ENCODE measurements around the gene SND1.

The SND1 gene

DNA sequence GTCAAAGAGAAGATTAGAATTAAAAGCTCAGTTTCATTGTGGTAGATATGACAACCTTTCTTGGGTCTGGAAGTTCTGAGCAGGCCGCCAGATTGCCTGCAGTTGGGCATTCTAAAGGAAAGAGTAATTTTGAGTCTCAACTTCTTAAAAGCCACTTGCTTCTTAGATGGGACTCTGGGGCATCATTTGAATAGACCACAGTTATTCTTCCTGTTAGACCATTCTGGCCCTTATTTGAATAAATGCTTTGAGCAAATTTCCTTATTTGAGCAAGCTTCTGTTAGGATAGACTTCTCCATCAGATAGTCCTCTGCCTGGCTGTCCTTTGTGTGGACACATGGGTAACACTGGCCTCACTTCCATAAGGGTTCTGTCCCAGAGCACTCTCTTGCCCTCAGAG is 40.2 kb downstream of the SND1 start:
- DNase-seq (ENCODE audit: low spot score) = no peak
- TF ChIP-seq, protein P1, sequence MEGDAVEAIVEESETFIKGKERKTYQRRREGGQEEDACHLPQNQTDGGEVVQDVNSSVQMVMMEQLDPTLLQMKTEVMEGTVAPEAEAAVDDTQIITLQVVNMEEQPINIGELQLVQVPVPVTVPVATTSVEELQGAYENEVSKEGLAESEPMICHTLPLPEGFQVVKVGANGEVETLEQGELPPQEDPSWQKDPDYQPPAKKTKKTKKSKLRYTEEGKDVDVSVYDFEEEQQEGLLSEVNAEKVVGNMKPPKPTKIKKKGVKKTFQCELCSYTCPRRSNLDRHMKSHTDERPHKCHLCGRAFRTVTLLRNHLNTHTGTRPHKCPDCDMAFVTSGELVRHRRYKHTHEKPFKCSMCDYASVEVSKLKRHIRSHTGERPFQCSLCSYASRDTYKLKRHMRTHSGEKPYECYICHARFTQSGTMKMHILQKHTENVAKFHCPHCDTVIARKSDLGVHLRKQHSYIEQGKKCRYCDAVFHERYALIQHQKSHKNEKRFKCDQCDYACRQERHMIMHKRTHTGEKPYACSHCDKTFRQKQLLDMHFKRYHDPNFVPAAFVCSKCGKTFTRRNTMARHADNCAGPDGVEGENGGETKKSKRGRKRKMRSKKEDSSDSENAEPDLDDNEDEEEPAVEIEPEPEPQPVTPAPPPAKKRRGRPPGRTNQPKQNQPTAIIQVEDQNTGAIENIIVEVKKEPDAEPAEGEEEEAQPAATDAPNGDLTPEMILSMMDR (IDR thresholded peaks at IDR 0.05; ENCODE audit: extremely low read depth, insufficient read depth, missing control alignments) = no peak
- in situ Hi-C loops (cut with MboI; ENCODE audit: low pct_unique_long_range_greater_than_20kb, low sequenced_read_pairs, unreplicated experiment) = no loop called here

DNA sequence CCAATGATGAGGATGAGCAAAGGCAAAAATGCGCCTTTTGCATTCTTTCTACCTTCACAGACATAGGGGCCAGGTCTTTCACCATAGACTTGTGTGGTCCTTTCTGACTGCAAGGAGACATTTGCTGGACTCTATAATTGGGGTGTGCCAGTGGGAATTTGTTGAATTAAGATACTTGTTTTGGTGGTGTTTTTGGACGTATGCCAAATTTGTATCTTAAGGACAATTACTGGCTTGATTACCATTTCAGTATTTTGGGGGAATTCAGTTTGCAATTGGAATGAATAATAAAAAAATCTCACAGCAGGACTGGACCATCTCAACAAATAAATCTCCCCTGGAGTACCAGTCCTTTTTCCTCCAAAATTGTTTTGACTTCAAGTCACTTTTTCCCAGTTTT is 47.9 kb downstream of the SND1 start:
- in situ Hi-C loops (cut with MboI; ENCODE audit: low pct_unique_long_range_greater_than_20kb, low sequenced_read_pairs, unreplicated experiment) = loop anchor here (25.0 kb wide), 2 partner anchors 337 to 512 kb away; partner anchors contain the start of gene LRRC4
- no peak for DNase-seq (ENCODE audit: low spot score)
- TF ChIP-seq, protein P1 (IDR thresholded peaks at IDR 0.05; ENCODE audit: extremely low read depth, insufficient read depth, missing control alignments) = no peak

DNA sequence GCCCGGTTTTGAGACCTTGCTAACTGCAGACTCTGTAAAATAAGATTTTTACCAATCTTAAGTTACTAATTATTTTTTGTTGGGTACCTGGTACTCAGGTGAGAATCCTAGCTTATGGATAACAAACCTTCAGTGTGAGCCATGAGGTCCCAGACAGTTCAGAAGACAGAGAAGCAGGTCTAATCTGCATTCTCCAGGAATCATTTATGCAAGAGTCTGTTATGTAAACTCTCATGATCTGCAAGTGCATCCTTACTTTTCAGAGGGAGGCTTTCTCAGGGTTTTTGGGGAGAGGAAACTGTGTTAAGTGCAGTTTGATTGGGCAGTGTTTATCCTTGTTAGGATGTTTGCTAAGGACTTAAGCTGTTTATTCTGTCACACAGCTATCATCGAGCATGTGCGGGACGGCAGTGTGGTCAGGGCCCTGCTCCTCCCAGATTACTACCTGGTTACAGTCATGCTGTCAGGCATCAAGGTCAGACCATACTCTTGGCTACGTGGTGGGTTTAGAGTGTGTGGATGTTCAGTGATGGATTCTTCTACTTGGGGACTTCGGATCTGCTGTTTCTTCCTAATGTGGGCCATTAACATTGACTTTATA is 50.2 kb downstream of the SND1 start:
- in situ Hi-C loops (cut with MboI; ENCODE audit: low pct_unique_long_range_greater_than_20kb, low sequenced_read_pairs, unreplicated experiment) = loop anchor here (25.0 kb wide), 2 partner anchors 335 to 510 kb away; partner anchors contain the start of gene LRRC4
- no peak for DNase-seq (ENCODE audit: low spot score)
- TF ChIP-seq, protein P1 (IDR thresholded peaks at IDR 0.05; ENCODE audit: extremely low read depth, insufficient read depth, missing control alignments) = no peak

DNA sequence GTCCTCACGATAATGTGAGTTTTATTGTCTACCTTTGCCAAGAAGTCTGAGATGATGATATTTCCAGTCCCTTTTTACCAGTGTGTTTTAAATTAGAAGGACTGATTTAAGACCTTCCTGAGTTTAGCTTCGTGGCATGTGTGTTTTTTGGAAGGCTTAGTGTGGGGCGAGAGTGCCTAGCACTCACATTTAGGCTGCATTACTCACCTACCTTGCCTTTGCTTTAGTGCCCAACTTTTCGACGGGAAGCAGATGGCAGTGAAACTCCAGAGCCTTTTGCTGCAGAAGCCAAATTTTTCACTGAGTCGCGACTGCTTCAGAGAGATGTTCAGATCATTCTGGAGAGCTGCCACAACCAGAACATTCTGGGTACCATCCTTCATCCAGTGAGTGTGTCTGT is 50.9 kb downstream of the SND1 start:
- in situ Hi-C loops (cut with MboI; ENCODE audit: low pct_unique_long_range_greater_than_20kb, low sequenced_read_pairs, unreplicated experiment) = loop anchor here (25.0 kb wide), 2 partner anchors 334 to 509 kb away; partner anchors contain the start of gene LRRC4
- TF ChIP-seq, protein P1 (IDR thresholded peaks at IDR 0.05; ENCODE audit: extremely low read depth, insufficient read depth, missing control alignments) = no peak
- no peak for DNase-seq (ENCODE audit: low spot score)

GRCh38 chr7:127704211-127704610 is 52.2 kb downstream of the SND1 start:
- in situ Hi-C loops (cut with MboI; ENCODE audit: low pct_unique_long_range_greater_than_20kb, low sequenced_read_pairs, unreplicated experiment) = loop anchor here (25.0 kb wide), 2 partner anchors 333 to 508 kb away; partner anchors contain the start of gene LRRC4
- DNase-seq (ENCODE audit: low spot score) = no peak
- TF ChIP-seq, protein P1 (IDR thresholded peaks at IDR 0.05; ENCODE audit: extremely low read depth, insufficient read depth, missing control alignments) = no peak

DNA sequence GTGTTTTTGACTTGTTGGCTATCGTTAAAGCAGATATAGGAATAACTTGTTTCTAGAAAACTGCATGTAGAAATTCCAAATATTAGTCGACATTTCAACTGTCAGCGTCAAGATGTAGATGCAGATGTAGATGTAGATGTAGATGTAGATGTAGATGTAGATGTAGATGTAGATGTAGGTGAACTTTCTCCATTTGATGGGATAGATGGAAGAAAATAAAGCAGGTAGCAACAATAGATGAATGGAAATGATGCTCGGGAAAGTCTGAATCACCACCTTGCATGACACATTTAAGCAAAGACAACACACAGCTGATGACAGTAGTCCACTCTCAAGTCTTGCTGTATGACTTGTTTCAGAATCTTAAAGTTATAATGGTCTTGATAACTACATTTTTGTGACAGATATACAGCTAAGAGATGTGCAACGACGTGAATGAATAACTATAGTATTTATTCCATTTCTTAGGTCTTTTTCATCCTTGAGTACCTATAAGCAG is 53.5 kb downstream of the SND1 start:
- DNase-seq (ENCODE audit: low spot score) = no peak
- TF ChIP-seq, protein P1 (IDR thresholded peaks at IDR 0.05; ENCODE audit: extremely low read depth, insufficient read depth, missing control alignments) = no peak
- in situ Hi-C loops (cut with MboI; ENCODE audit: low pct_unique_long_range_greater_than_20kb, low sequenced_read_pairs, unreplicated experiment) = loop anchor here (25.0 kb wide), 2 partner anchors 332 to 507 kb away; partner anchors contain the start of gene LRRC4
